ENCODE results near the gene FLOT1. TPM values are rescaled to one million over a fixed set of nuclear protein-coding genes. Genes with fewer than 3 reads are reported as not detected.

Gene FLOT1
- total and polyA plus RNA-seq, 2 donors (not counting 3 experiments of a cell fraction or from before 2014, with no cell fraction given): 141 to 154 TPM

DNA sequence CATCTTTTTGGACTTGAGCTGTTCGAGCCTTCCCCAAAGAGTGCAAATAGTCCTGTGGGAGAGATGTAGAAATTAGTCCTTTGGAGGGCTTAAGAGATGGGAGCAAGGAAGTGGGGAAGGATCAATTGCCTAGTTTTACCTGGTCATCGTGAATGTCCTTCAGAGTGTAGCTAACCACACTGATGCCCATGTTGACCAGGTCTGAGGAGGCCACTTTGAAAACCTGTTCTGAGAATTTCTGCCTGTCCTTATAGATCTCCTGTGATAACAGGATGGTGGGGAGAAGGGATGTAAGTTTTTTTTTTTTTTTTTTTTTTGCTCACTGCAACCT lies 2.0 kb downstream of the FLOT1 start:
- Histone ChIP-seq H2AFZ (ENCODE audit: low read depth, low read length) (no peak overlapping the region), H3K9me1 (replicated peaks; ENCODE audit: control insufficient read depth, extremely low read depth, insufficient read depth, low read length) (no peaks in the 10 kb centered on the region), H3K9ac (replicated peaks; ENCODE audit: extremely low read depth, insufficient read depth, low read length) (no peak overlapping the region), H3K4me3 (replicated peaks in 1 of 3; ENCODE audit: insufficient read depth in 1 of 3, low read depth in 1 of 3, low read length in 3 of 3) (no peak overlapping the region), H3K4me1 (ENCODE audit: control insufficient read depth, extremely low read depth, insufficient read depth, low read length) (peaks cover 47% of the 10 kb centered on the region), H3K4me2 (ENCODE audit: insufficient read depth, low read length) (no peak overlapping the region), H3K9me3 (replicated peaks; ENCODE audit: control insufficient read depth, insufficient read depth, low read length) (no peaks in the 10 kb centered on the region), H3K27ac (ENCODE audit: insufficient read depth, low read depth, low read length) (no peak overlapping the region), H3K27me3 (ENCODE audit: control insufficient read depth in 2 of 2, insufficient read depth in 2 of 2, low read length in 2 of 2) (no peaks in the 10 kb centered on the region), H3K79me2 (ENCODE audit: control insufficient read depth, insufficient read depth, low read length) (peaks cover 50% of the 10 kb centered on the region), H4K20me1 (replicated peaks; ENCODE audit: control insufficient read depth, extremely low read depth, insufficient read depth, low read length) (no peaks in the 10 kb centered on the region), H3K36me3 (ENCODE audit: control insufficient read depth in 2 of 2, extremely low read depth in 1 of 2, insufficient read depth in 2 of 2, low read length in 2 of 2) (peaks cover 2 to 4% of the 10 kb centered on the region in 2 experiments)
- ChIA-PET CTCF (interaction anchor here (0.6 to 2.3 kb wide), 5 partner anchors 10 to 88 kb away, joined by 3 to 13 read pairs (median 7); no protein-coding TSS in a partner anchor), POLR2A (interaction anchor here (0.9 kb wide), 1 partner anchor 80 kb away, joined by 3 read pairs; no protein-coding TSS in a partner anchor)
- FAIRE-seq: no peak
- TF ChIP-seq POLR2A (IDR thresholded peaks at IDR 0.05; ENCODE audit: low read depth, low read length) (no peak), EZH2 (IDR thresholded peaks at IDR 0.05; ENCODE audit: borderline replicate concordance, low read depth, low read length, severe bottlenecking) (no peak), JUN (IDR thresholded peaks at IDR 0.05; ENCODE audit: borderline replicate concordance, insufficient read depth, insufficient read length, low read depth) (no peak), GATA2 (IDR thresholded peaks at IDR 0.05; ENCODE audit: insufficient read depth, insufficient read length, low read depth, low read length) (no peak), MYC (IDR thresholded peaks at IDR 0.05; ENCODE audit: low read depth, low read length) (no peak), FOS (IDR thresholded peaks at IDR 0.05; ENCODE audit: borderline replicate concordance, insufficient read depth, low read length) (no peak), POLR2AphosphoS5 (IDR thresholded peaks at IDR 0.05; ENCODE audit: insufficient read depth, low read depth, low read length) (no peak)
- TF ChIP-seq, protein P1, sequence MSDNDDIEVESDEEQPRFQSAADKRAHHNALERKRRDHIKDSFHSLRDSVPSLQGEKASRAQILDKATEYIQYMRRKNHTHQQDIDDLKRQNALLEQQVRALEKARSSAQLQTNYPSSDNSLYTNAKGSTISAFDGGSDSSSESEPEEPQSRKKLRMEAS (IDR thresholded peaks at IDR 0.05; ENCODE audit: insufficient read depth, insufficient read length): no peak
- TF ChIP-seq, protein P2, sequence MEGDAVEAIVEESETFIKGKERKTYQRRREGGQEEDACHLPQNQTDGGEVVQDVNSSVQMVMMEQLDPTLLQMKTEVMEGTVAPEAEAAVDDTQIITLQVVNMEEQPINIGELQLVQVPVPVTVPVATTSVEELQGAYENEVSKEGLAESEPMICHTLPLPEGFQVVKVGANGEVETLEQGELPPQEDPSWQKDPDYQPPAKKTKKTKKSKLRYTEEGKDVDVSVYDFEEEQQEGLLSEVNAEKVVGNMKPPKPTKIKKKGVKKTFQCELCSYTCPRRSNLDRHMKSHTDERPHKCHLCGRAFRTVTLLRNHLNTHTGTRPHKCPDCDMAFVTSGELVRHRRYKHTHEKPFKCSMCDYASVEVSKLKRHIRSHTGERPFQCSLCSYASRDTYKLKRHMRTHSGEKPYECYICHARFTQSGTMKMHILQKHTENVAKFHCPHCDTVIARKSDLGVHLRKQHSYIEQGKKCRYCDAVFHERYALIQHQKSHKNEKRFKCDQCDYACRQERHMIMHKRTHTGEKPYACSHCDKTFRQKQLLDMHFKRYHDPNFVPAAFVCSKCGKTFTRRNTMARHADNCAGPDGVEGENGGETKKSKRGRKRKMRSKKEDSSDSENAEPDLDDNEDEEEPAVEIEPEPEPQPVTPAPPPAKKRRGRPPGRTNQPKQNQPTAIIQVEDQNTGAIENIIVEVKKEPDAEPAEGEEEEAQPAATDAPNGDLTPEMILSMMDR (IDR thresholded peaks at IDR 0.05; ENCODE audit: extremely low read depth in 1 of 2, insufficient read depth in 1 of 2, low read depth in 1 of 2, low read length in 2 of 2): no peak
- no TSS peak for BruUV-seq (replicated peaks)
- intact Hi-C loops (cut with micrococcal nuclease) (loop anchor here (5.0 kb wide), 1 partner anchor 347 kb away; no protein-coding TSS in a partner anchor), dilution Hi-C loops (cut with MboI; ENCODE audit: extremely low pct_ligation_motif_present, low sequenced_read_pairs) (loop anchor here (25.0 kb wide), 1 partner anchor 147 kb away; the partner anchor contains the start of gene DDR1)
- peak; percentile 47 for DNase-seq (ENCODE audit: low read depth, low spot score)
